Mesenchymal stem cell (in vitro differentiated cells and primary cell): Measurements from ENCODE around the gene BABAM1.
A peak's percentile ranks its signal among the peaks of the same experiment; 100 is the strongest.

Experiments
- DNase-seq: peaks from one replicate; pipeline ENCODE4 v3.0.0-alpha.2; 2013
- H2AFZ ChIP-seq: one replicate; pipeline ENCODE4 v1.6.1; 2013; ENCODE audit warnings: low read depth, mild to moderate bottlenecking, control low read depth, inconsistent platforms, low read length, moderate library complexity
- H2AK5ac ChIP-seq: 2 replicates; pipeline ENCODE4 v1.6.1; 2013; ENCODE audit warnings: low read length, moderate library complexity, mild to moderate bottlenecking, inconsistent platforms; ENCODE audit not compliant: severe bottlenecking
- H2BK120ac ChIP-seq: one replicate; pipeline ENCODE4 v1.6.1; 2013; ENCODE audit warnings: low read depth, mild to moderate bottlenecking, inconsistent platforms, low read length, moderate library complexity
- H2BK12ac ChIP-seq, 2 experiments: one replicate each; pipeline ENCODE4 v1.6.1; 2013; ENCODE audit warnings: inconsistent platforms in 2 of 2, low read length in 2 of 2, mild to moderate bottlenecking in 2 of 2, moderate library complexity in 2 of 2, control low read depth in 1 of 2
- H2BK15ac ChIP-seq: one replicate; pipeline ENCODE4 v1.6.1; 2013; ENCODE audit warnings: mild to moderate bottlenecking, low read depth, inconsistent platforms; ENCODE audit not compliant: poor library complexity, severe bottlenecking
- H2BK5ac ChIP-seq: 2 replicates; pipeline ENCODE4 v1.6.1; 2013; ENCODE audit warnings: low read depth, mild to moderate bottlenecking, low read length, control low read depth, inconsistent platforms; ENCODE audit not compliant: poor library complexity, severe bottlenecking
- H3K14ac ChIP-seq, 2 experiments: one replicate each; pipeline ENCODE4 v1.6.1; 2013; ENCODE audit warnings: inconsistent platforms in 2 of 2, low read length in 2 of 2, control low read depth in 1 of 2, mild to moderate bottlenecking in 1 of 2, moderate library complexity in 1 of 2
- H3K18ac ChIP-seq, 2 experiments: one replicate each; pipeline ENCODE4 v1.6.1; 2013; ENCODE audit warnings: inconsistent platforms in 2 of 2, low read length in 2 of 2, control low read depth in 1 of 2, low read depth in 1 of 2, mild to moderate bottlenecking in 1 of 2
- H3K23ac ChIP-seq, 2 experiments: one replicate each; pipeline ENCODE4 v1.6.1; 2013; ENCODE audit warnings: inconsistent platforms in 2 of 2, low read length in 2 of 2, mild to moderate bottlenecking in 2 of 2, moderate library complexity in 2 of 2, control low read depth in 1 of 2
- H3K27ac ChIP-seq: 2 replicates; pipeline ENCODE4 v1.5.1; 2013; ENCODE audit warnings: mild to moderate bottlenecking, moderate library complexity, low read length, control low read depth, inconsistent platforms; ENCODE audit not compliant: poor library complexity, severe bottlenecking
- H3K27me3 ChIP-seq, 2 experiments: 2 replicates each; pipeline versions ENCODE4 v1.6.1 to v1.7.0; 2013; ENCODE audit warnings: low read length in 2 of 2, mild to moderate bottlenecking in 2 of 2, moderate library complexity in 2 of 2, control low read depth in 1 of 2, inconsistent platforms in 1 of 2; ENCODE audit not compliant: control insufficient read depth in 1 of 2, insufficient read depth in 1 of 2
- H3K36me3 ChIP-seq, 2 experiments: 2 replicates each; pipeline versions ENCODE4 v1.6.1 to v1.7.0; 2013; ENCODE audit warnings: low read length in 2 of 2, control low read depth in 1 of 2, inconsistent platforms in 1 of 2, low read depth in 1 of 2, mild to moderate bottlenecking in 1 of 2; ENCODE audit not compliant: insufficient read depth in 2 of 2, control insufficient read depth in 1 of 2
- H3K4ac ChIP-seq, 2 experiments: one replicate each; pipeline ENCODE4 v1.6.1; 2013; ENCODE audit warnings: inconsistent platforms in 2 of 2, low read length in 2 of 2, mild to moderate bottlenecking in 2 of 2, moderate library complexity in 2 of 2, control low read depth in 1 of 2, low read depth in 1 of 2
- H3K4me1 ChIP-seq: 2 replicates; pipeline ENCODE4 v1.6.1; 2013; ENCODE audit warnings: low read depth, low read length, control low read depth; ENCODE audit not compliant: control insufficient read depth, insufficient read depth
- H3K4me2 ChIP-seq: 2 replicates; pipeline ENCODE4 v1.6.1; 2013; ENCODE audit warnings: low read length, mild to moderate bottlenecking, inconsistent platforms; ENCODE audit not compliant: poor library complexity, severe bottlenecking
- H3K4me3 ChIP-seq, 2 experiments: 2 replicates each; pipeline versions ENCODE4 v1.5.1 to v1.7.0; 2013; ENCODE audit warnings: low read length in 2 of 2, mild to moderate bottlenecking in 2 of 2, control low read depth in 1 of 2, low read depth in 1 of 2; ENCODE audit not compliant: insufficient read depth in 1 of 2
- H3K79me1 ChIP-seq: replicated peaks from 2 replicates; pipeline ENCODE4 v1.6.1; 2013; ENCODE audit warnings: mild to moderate bottlenecking, control low read depth, low read length, inconsistent platforms; ENCODE audit not compliant: poor library complexity, severe bottlenecking
- H3K9ac ChIP-seq: 2 replicates; pipeline ENCODE4 v1.7.0; 2013; ENCODE audit warnings: mild to moderate bottlenecking, low read length, moderate library complexity
- H3K9me3 ChIP-seq: 2 replicates; pipeline ENCODE4 v1.7.0; 2013; ENCODE audit warnings: mild to moderate bottlenecking, low read length; ENCODE audit not compliant: control insufficient read depth
- H4K8ac ChIP-seq: one replicate; pipeline ENCODE4 v1.6.1; 2013; ENCODE audit warnings: inconsistent platforms, mild to moderate bottlenecking, low read length, moderate library complexity
- H4K91ac ChIP-seq: one replicate; pipeline ENCODE4 v1.6.1; 2013; ENCODE audit warnings: mild to moderate bottlenecking, low read length, inconsistent platforms
- WGBS: methylation state at CpG from one replicate; pipeline ENCODE4 v1.1.7; 2013; ENCODE audit warnings: mixed read lengths; 5-methylcytosine and 5-hydroxymethylcytosine counted together

BABAM1 gene

GRCh38 chr19:17318966-17319365 is 51.7 kb downstream of the BABAM1 start:
- H2AFZ ChIP-seq, result no peak overlapping the region

GRCh38 chr19:17319473-17320238 is 52.4 kb downstream of the BABAM1 start:
- no peak overlapping the region for H3K4me2 ChIP-seq
- no peak overlapping the region for H2BK5ac ChIP-seq
- no peak overlapping the region for H3K23ac ChIP-seq
- no peak overlapping the region for H3K14ac ChIP-seq
- no peak overlapping the region for H2BK15ac ChIP-seq
- no peaks in the 10 kb centered on the region for H3K9me3 ChIP-seq
- no peak overlapping the region for H2BK12ac ChIP-seq
- H3K9ac ChIP-seq, result no peak overlapping the region
- no peak for DNase-seq
- no peak overlapping the region for H2BK120ac ChIP-seq
- H2AFZ ChIP-seq, result no peak overlapping the region
- peaks cover 45 to 82% of the 10 kb centered on the region in 2 experiments for H3K36me3 ChIP-seq
- no peak overlapping the region for H3K4ac ChIP-seq
- H4K91ac ChIP-seq, result no peak overlapping the region
- peaks cover 4% of the 10 kb centered on the region for H3K4me1 ChIP-seq
- H3K27me3 ChIP-seq, result no peaks in the 10 kb centered on the region
- H3K4me3 ChIP-seq, result no peak overlapping the region
- 95% methylated on average over 37 of the region's 40 CpGs for WGBS
- peaks cover 36% of the 10 kb centered on the region for H3K79me1 ChIP-seq
- H4K8ac ChIP-seq, result no peak overlapping the region
- no peak overlapping the region for H2AK5ac ChIP-seq
- no peak overlapping the region for H3K18ac ChIP-seq
- H3K27ac ChIP-seq, result no peak overlapping the region

More at GRCh38 chr19:17318966-17319365, 51.7 kb downstream of the BABAM1 start:
- H2BK120ac ChIP-seq, result no peak overlapping the region
- H3K36me3 ChIP-seq, result peaks cover 52 to 82% of the 10 kb centered on the region in 2 experiments
- no peak overlapping the region for H4K8ac ChIP-seq
- 97% methylated on average over 6 of the region's 6 CpGs for WGBS
- H3K18ac ChIP-seq, result no peak overlapping the region
- H2AK5ac ChIP-seq, result no peak overlapping the region
- H3K79me1 ChIP-seq, result peaks cover 42% of the 10 kb centered on the region
- no peak overlapping the region for H3K27ac ChIP-seq
- DNase-seq, result no peak
- H3K27me3 ChIP-seq, result no peaks in the 10 kb centered on the region
- H3K4me1 ChIP-seq, result peaks cover 4% of the 10 kb centered on the region
- no peak overlapping the region for H4K91ac ChIP-seq
- no peak overlapping the region for H3K4me3 ChIP-seq
- H3K4ac ChIP-seq, result no peak overlapping the region
- no peak overlapping the region for H2BK15ac ChIP-seq
- H3K14ac ChIP-seq, result no peak overlapping the region
- H3K9ac ChIP-seq, result no peak overlapping the region
- no peak overlapping the region for H3K4me2 ChIP-seq
- no peaks in the 10 kb centered on the region for H3K9me3 ChIP-seq
- no peak overlapping the region for H2BK5ac ChIP-seq
- no peak overlapping the region for H3K23ac ChIP-seq
- H2BK12ac ChIP-seq, result no peak overlapping the region

GRCh38 chr19:17320435-17320834 is 53.2 kb downstream of the BABAM1 start:
- Histone ChIP-seq H3K27me3 (no peaks in the 10 kb centered on the region), H4K91ac (peak overlapping the region; percentile 15), H2BK12ac (no peak overlapping the region), H2AK5ac (no peak overlapping the region), H3K4me2 (no peak overlapping the region), H2BK5ac (no peak overlapping the region), H3K4ac (no peak overlapping the region), H3K27ac (no peak overlapping the region), H3K4me3 (no peak overlapping the region), H2BK15ac (no peak overlapping the region), H3K18ac (no peak overlapping the region), H2AFZ (no peak overlapping the region), H3K23ac (no peak overlapping the region), H3K9ac (no peak overlapping the region), H3K79me1 (peaks cover 34% of the 10 kb centered on the region), H4K8ac (no peak overlapping the region), H2BK120ac (no peak overlapping the region), H3K4me1 (peaks cover 4% of the 10 kb centered on the region), H3K9me3 (no peaks in the 10 kb centered on the region), H3K14ac (no peak overlapping the region), H3K36me3 (peaks cover 38 to 86% of the 10 kb centered on the region in 2 experiments)
- WGBS, result 90% methylated on average over 11 of the region's 11 CpGs
- DNase-seq, result no peak

GRCh38 chr19:17321655-17322489 is 54.6 kb downstream of the BABAM1 start:
- Histone ChIP-seq H4K91ac (peak overlapping the region; percentile 48), H2BK5ac (no peak overlapping the region), H3K9ac (peak overlapping the region; percentile 17)

More at GRCh38 chr19:17321655-17322489, 54.6 kb downstream of the BABAM1 start:
- H3K4me1 ChIP-seq, result peaks cover 11% of the 10 kb centered on the region
- no peak for DNase-seq
- H3K4ac ChIP-seq, result no peak overlapping the region
- 85% methylated on average over 19 of the region's 19 CpGs for WGBS
- peaks cover 27% of the 10 kb centered on the region for H3K79me1 ChIP-seq
- no peak overlapping the region for H3K4me3 ChIP-seq
- no peak overlapping the region for H2AK5ac ChIP-seq
- H2BK12ac ChIP-seq, result no peak overlapping the region
- H3K36me3 ChIP-seq, result peaks cover 31 to 74% of the 10 kb centered on the region in 2 experiments
- no peaks in the 10 kb centered on the region for H3K27me3 ChIP-seq
- H3K18ac ChIP-seq, result no peak overlapping the region
- no peak overlapping the region for H3K4me2 ChIP-seq
- no peak overlapping the region for H2BK120ac ChIP-seq
- no peak overlapping the region for H2AFZ ChIP-seq
- H3K9me3 ChIP-seq, result no peaks in the 10 kb centered on the region
- no peak overlapping the region for H2BK15ac ChIP-seq
- no peak overlapping the region for H3K23ac ChIP-seq
- H4K8ac ChIP-seq, result peak overlapping the region; percentile 75
- H3K14ac ChIP-seq, result no peak overlapping the region
- H3K27ac ChIP-seq, result no peak overlapping the region
